Gastrocnemius medialis (tissue), 4 donors: Measurements from ENCODE around the gene PLXNA2.

Experiments used
- CTCF ChIP-seq, 5 experiments: fragments of 450-650 bp in 3 of 5; fragments of 200-600 bp in 2 of 5; sonication (generic) in 2 of 5; IDR thresholded peaks in 4 of 5; conservative IDR thresholded peaks in 1 of 5; 1 replicate in 4 of 5; 2 replicates in 1 of 5; pipeline ENCODE4 v1.5.1; 2016 to 2019; ENCODE audit warnings: antibody characterized with exemption in 5 of 5, mild to moderate bottlenecking in 3 of 5, moderate library complexity in 3 of 5
- POLR2A ChIP-seq, 2 donors: fragments of 450-650 bp; IDR thresholded peaks; one replicate each; pipeline ENCODE4 v1.6.1; 2017; ENCODE audit warnings: antibody characterized with exemption in 2 of 2, mild to moderate bottlenecking in 2 of 2, moderate library complexity in 2 of 2

DNA sequence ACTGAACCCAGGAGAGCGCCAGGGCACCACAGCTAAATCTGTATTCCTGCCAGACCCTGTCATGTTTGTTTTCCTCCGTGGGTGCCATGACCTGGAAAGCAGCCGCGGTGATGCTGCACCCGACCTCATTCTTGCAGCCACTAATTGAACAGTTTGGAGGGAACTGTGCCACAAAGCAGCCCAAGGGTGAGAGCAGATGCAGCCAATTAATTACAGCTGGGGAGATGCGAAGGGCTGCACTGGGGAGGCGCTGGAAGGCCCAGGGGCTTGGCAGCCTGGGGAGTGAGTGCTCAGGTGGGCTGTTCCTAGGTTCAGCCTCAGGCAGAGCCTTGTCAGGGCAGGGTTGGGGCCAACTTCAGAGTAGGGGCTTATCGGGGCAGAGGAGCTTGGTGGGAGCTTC lies 174.9 kb downstream of the PLXNA2 start:
- TF ChIP-seq POLR2A (IDR thresholded peaks at IDR 0.05) (no peak), CTCF (IDR thresholded peaks at IDR 0.05 in 4 of 5, conservative IDR thresholded peaks at IDR 0.05 in 1 of 5) (no peak)
